Esophagus (tissue), 2 donors: ENCODE data around the gene C11orf86. TPM values are rescaled to one million over a fixed set of nuclear protein-coding genes. Genes with fewer than 3 reads are reported as not detected.
"Not testable (repeated sequence)": the region's sequence is repeated elsewhere in the genome, so short reads cannot be mapped to it uniquely, and the experiment has no call there.

Experiments
- H3K27ac ChIP-seq, 2 donors: one replicate each; pipeline ENCODE4 v1.5.1; 2013; ENCODE audit warnings: low read depth in 2 of 2, mild to moderate bottlenecking in 2 of 2, inconsistent platforms in 1 of 2, low read length in 1 of 2, moderate library complexity in 1 of 2
- H3K27me3 ChIP-seq, 2 donors: one replicate each; pipeline ENCODE4 v1.6.1; 2013; ENCODE audit warnings: low read length in 2 of 2, control low read depth in 1 of 2, mild to moderate bottlenecking in 1 of 2; ENCODE audit not compliant: insufficient read depth in 2 of 2, control insufficient read depth in 1 of 2
- H3K36me3 ChIP-seq, 2 donors: one replicate each; pipeline ENCODE4 v1.6.1; 2013; ENCODE audit warnings: low read length in 1 of 2; ENCODE audit not compliant: control insufficient read depth in 2 of 2, insufficient read depth in 2 of 2
- H3K4me1 ChIP-seq, 2 donors: one replicate each; pipeline ENCODE4 v1.6.1; 2013; ENCODE audit warnings: low read length in 1 of 2; ENCODE audit not compliant: control insufficient read depth in 2 of 2, insufficient read depth in 2 of 2
- H3K4me3 ChIP-seq, 2 donors: one replicate each; pipeline ENCODE4 v1.5.1; 2013; ENCODE audit warnings: low read length in 2 of 2, mild to moderate bottlenecking in 2 of 2, low read depth in 1 of 2, moderate library complexity in 1 of 2
- H3K9me3 ChIP-seq, 2 donors: one replicate each; pipeline ENCODE4 v1.6.1; 2013; ENCODE audit warnings: mild to moderate bottlenecking in 2 of 2, low read depth in 1 of 2, low read length in 1 of 2, moderate library complexity in 1 of 2; ENCODE audit not compliant: control insufficient read depth in 2 of 2, insufficient read depth in 1 of 2
- WGBS, 2 donors: extraction: QIAGEN DNeasy Blood & Tissue Kit; methylation state at CpG; one replicate each; pipeline ENCODE4 v1.1.7; 2013; 5-methylcytosine and 5-hydroxymethylcytosine counted together
- polyA plus RNA-seq, 2 donors: library from polyadenylated mRNA; stranded (reverse); fragments of 200-250 nt; gene quantifications; one replicate each; pipeline ENCODE4 v1.2.3, GENCODE V29; 2013
- donor health status: healthy with polysubstance abuse.
- donor health status: Bipolar disorder and iron deficiency.

Gene C11orf86
- polyA plus RNA-seq, 2 donors = not detected

- Histone ChIP-seq H3K4me3 (no peak overlapping the region), H3K4me1 (peaks cover 0 to 4% of the 10 kb centered on the region in 2 donors), H3K36me3 (no peaks in the 10 kb centered on the region), H3K9me3 (no peaks in the 10 kb centered on the region), H3K27me3 (no peaks in the 10 kb centered on the region), H3K27ac (no peak overlapping the region)
- 94 to 95% methylated on average over 10 of the region's 10 CpGs for WGBS, 2 donors
Measured at GRCh38 chr11:66951135-66951534, 24.0 kb upstream of the C11orf86 start.

GRCh38 chr11:66951927-66952337, 23.2 kb upstream of the C11orf86 start:
- Histone ChIP-seq H3K27me3 (no peaks in the 10 kb centered on the region), H3K36me3 (no peaks in the 10 kb centered on the region), H3K4me1 (peaks cover 0 to 6% of the 10 kb centered on the region in 2 donors), H3K27ac (no peak overlapping the region), H3K4me3 (no peak overlapping the region), H3K9me3 (no peaks in the 10 kb centered on the region)
- WGBS, 2 donors = 52 to 64% methylated on average over 7 of the region's 7 CpGs

GRCh38 chr11:66953081-66953833, 21.8 kb upstream of the C11orf86 start:
- Histone ChIP-seq H3K27me3 (no peaks in the 10 kb centered on the region), H3K36me3 (no peaks in the 10 kb centered on the region), H3K27ac (no peak overlapping the region), H3K4me1 (peaks cover 0 to 8% of the 10 kb centered on the region in 2 donors), H3K9me3 (no peaks in the 10 kb centered on the region), H3K4me3 (no peak overlapping the region)
- WGBS, 2 donors = 81 to 90% methylated on average over 13 of the region's 13 CpGs

GRCh38 chr11:66956689-66957290, 18.3 kb upstream of the C11orf86 start:
- no peaks in the 10 kb centered on the region for H3K9me3 ChIP-seq
- 70 to 72% methylated on average over 7 of the region's 7 CpGs for WGBS, 2 donors
- no peak overlapping the region for H3K27ac ChIP-seq
- H3K4me1 ChIP-seq = peaks cover 0 to 9% of the 10 kb centered on the region in 2 donors
- no peaks in the 10 kb centered on the region for H3K27me3 ChIP-seq
- no peaks in the 10 kb centered on the region for H3K36me3 ChIP-seq
- H3K4me3 ChIP-seq = no peak overlapping the region

- WGBS, 2 donors = 0 to 1% methylated on average over 18 to 40 of the region's 40 CpGs
- H3K4me3 ChIP-seq = peak overlapping the region; percentile 73 to 75
- H3K27ac ChIP-seq = peak overlapping the region; percentile 78 to 90
Measured at GRCh38 chr11:66957971-66958231, 17.2 kb upstream of the C11orf86 start.

GRCh38 chr11:66958232-66958955, 16.7 kb upstream of the C11orf86 start, which contains the start of gene PC:
TSS of gene PC (minus strand) at chr11:66958383. CDS start at chr11:66872159, 86,224 bp downstream.
- H3K27me3 ChIP-seq = no peaks in the 10 kb centered on the region
- peak within 1 kb of the TSS; percentile 78 to 92 for H3K27ac ChIP-seq

More at GRCh38 chr11:66957971-66958231, 17.2 kb upstream of the C11orf86 start:
- Histone ChIP-seq H3K9me3 (no peaks in the 10 kb centered on the region), H3K27me3 (no peaks in the 10 kb centered on the region), H3K4me1 (peaks cover 0 to 9% of the 10 kb centered on the region in 2 donors), H3K36me3 (no peaks in the 10 kb centered on the region)

GRCh38 chr11:66958956-66959274, 16.2 kb upstream of the C11orf86 start:
- no peaks in the 10 kb centered on the region for H3K36me3 ChIP-seq
- peaks cover 0 to 9% of the 10 kb centered on the region in 2 donors for H3K4me1 ChIP-seq
- H3K27me3 ChIP-seq = no peaks in the 10 kb centered on the region
- H3K4me3 ChIP-seq = peak overlapping the region; percentile 16 to 73
- H3K9me3 ChIP-seq = no peaks in the 10 kb centered on the region
- peak overlapping the region; percentile 28 to 92 for H3K27ac ChIP-seq
- WGBS, 2 donors = 28 to 33% methylated on average over 10 of the region's 10 CpGs

More at GRCh38 chr11:66958232-66958955, 16.7 kb upstream of the C11orf86 start, which contains the start of gene PC:
- Histone ChIP-seq H3K36me3 (no peaks in the 10 kb centered on the region), H3K4me1 (peaks cover 0 to 9% of the 10 kb centered on the region in 2 donors), H3K4me3 (peak within 1 kb of the TSS; percentile 73 to 75), H3K9me3 (no peaks in the 10 kb centered on the region)
- 1% methylated on average over 70 to 74 of the region's 74 CpGs for WGBS, 2 donors

- H3K27me3 ChIP-seq, H3K4me3 ChIP-seq, H3K27ac ChIP-seq, H3K9me3 ChIP-seq, H3K36me3 ChIP-seq, H3K4me1 ChIP-seq: not testable (repeated sequence)
- WGBS, 2 donors = 75 to 79% methylated on average over 5 of the region's 5 CpGs
Measured at GRCh38 chr11:66961691-66962213, 13.4 kb upstream of the C11orf86 start.

- Histone ChIP-seq H3K9me3 (no peaks in the 10 kb centered on the region), H3K4me3 (no peak overlapping the region), H3K4me1 (peaks cover 0 to 4% of the 10 kb centered on the region in 2 donors), H3K36me3 (no peaks in the 10 kb centered on the region), H3K27me3 (no peaks in the 10 kb centered on the region), H3K27ac (no peak overlapping the region)
- WGBS, 2 donors = 86 to 89% methylated on average over 2 of the region's 2 CpGs
Measured at GRCh38 chr11:66962247-66962646, 12.9 kb upstream of the C11orf86 start.
